Measurements from ENCODE around the gene FCAMR. TPM values are rescaled to one million over a fixed set of nuclear protein-coding genes. Genes with fewer than 3 reads are reported as not detected.

The FCAMR gene
- total and polyA plus RNA-seq, 2 of the 4 experiments (the other 2 are of a cell fraction) = not detected

- dilution Hi-C loops (cut with HindIII; ENCODE audit: low sequenced_read_pairs, unreplicated experiment) (no loop called here), in situ Hi-C loops (cut with MboI; ENCODE audit: low sequenced_read_pairs) (no loop called here), intact Hi-C loops (cut with micrococcal nuclease) (no loop called here)
- ChIA-PET CTCF (no interaction called here), POLR2A (ENCODE audit: unreplicated experiment) (no interaction called here)
- Histone ChIP-seq H2AK9ac (replicated peaks; ENCODE audit: low read depth, low read length, poor library complexity) (no peak overlapping the region), H3K27me3 (ENCODE audit: control insufficient read depth, insufficient read depth, low read length) (peaks cover 25% of the 10 kb centered on the region), H3K4me1 (ENCODE audit: control insufficient read depth, insufficient read depth, low read length) (no peaks in the 10 kb centered on the region), H4K5ac (ENCODE audit: low read depth, low read length) (no peak overlapping the region), H3K56ac (ENCODE audit: extremely low read depth, insufficient read depth, low read length) (no peak overlapping the region), H2BK15ac (ENCODE audit: low read depth, low read length) (no peak overlapping the region), H3K18ac (ENCODE audit: low read depth, low read length) (no peak overlapping the region), H2BK5ac (ENCODE audit: low read depth, low read length, poor library complexity, severe bottlenecking) (no peak overlapping the region), H3K9me3 (ENCODE audit: control insufficient read depth, insufficient read depth, low read length) (no peaks in the 10 kb centered on the region), H4K20me1 (ENCODE audit: insufficient read depth, low read length) (no peaks in the 10 kb centered on the region), H2AK5ac (ENCODE audit: low read depth, low read length) (no peak overlapping the region), H3K4me2 (ENCODE audit: low read depth, low read length) (no peak overlapping the region), H4K8ac (ENCODE audit: low read depth in 2 of 2, low read length in 2 of 2) (no peak overlapping the region), H3K4me3 (ENCODE audit: insufficient read depth, low read depth, low read length) (no peak overlapping the region), H3K14ac (replicated peaks; ENCODE audit: low read depth, low read length) (no peak overlapping the region), H3K9ac (ENCODE audit: low read depth, low read length) (no peak overlapping the region), H3K79me1 (ENCODE audit: low read depth in 1 of 2, low read length in 2 of 2) (no peaks in the 10 kb centered on the region), H3K27ac (ENCODE audit: insufficient read depth, low read length) (no peak overlapping the region), H4K91ac (ENCODE audit: insufficient read depth, low read depth, low read length) (no peak overlapping the region), H3K23ac (ENCODE audit: low read depth, low read length) (no peak overlapping the region), H3K9me1 (ENCODE audit: insufficient read depth, low read length) (no peaks in the 10 kb centered on the region; the same call in 1 of the 2 replicates), H2AFZ (replicated peaks; ENCODE audit: low read length, poor library complexity) (no peak overlapping the region), H2BK120ac (ENCODE audit: low read depth, low read length) (no peak overlapping the region), H3K36me3 (ENCODE audit: control insufficient read depth, insufficient read depth, low read length) (no peaks in the 10 kb centered on the region), H2BK20ac (ENCODE audit: low read depth, low read length) (no peak overlapping the region), H3K4ac (ENCODE audit: low read depth, low read length) (no peak overlapping the region)
- ATAC-seq (ENCODE audit: low read depth) (no peak), DNase-seq (no peak)
- no CpG with 5 or more reads among the region's 1 CpG for WGBS, 2 experiments (ENCODE audit: extremely low coverage in 2 of 2, insufficient read length in 1 of 2)
- TF ChIP-seq BHLHE40 (IDR thresholded peaks at IDR 0.05; ENCODE audit: low read depth, low read length) (no peak), SMC3 (IDR thresholded peaks at IDR 0.05; ENCODE audit: low read depth, low read length) (no peak), NFE2L2 (IDR thresholded peaks at IDR 0.05; ENCODE audit: low read depth, low read length) (no peak)
- no TSS peak for BruUV-seq (replicated peaks)
Observed at GRCh38 chr1:206963740-206964139, 6.5 kb downstream of the FCAMR start.

Data from IMR-90 (cell line).